Right forelimb (tissue), 1 donor: ENCODE results near the gene ZNF346.
A peak's percentile ranks its signal among the peaks of the same experiment; 100 is the strongest.
"Not testable (repeated sequence)": the region's sequence is repeated elsewhere in the genome, so short reads cannot be mapped to it uniquely, and the experiment has no call there.

Experiments
- DNase-seq: peaks from one replicate; pipeline ENCODE4 v3.0.0-alpha.2; 2018

The ZNF346 gene

GRCh38 chr5:177022386-177023302, at the start of gene ZNF346:
Gene ZNF346 (plus strand): TSS chr5:177022696. CDS start chr5:177022739, 43 bp downstream.
- DNase-seq, result peak; percentile 93

- no peak for DNase-seq
Measured at GRCh38 chr5:176979669-176980068, 42.8 kb upstream of the ZNF346 start.

GRCh38 chr5:176980818-176981217, 41.7 kb upstream of the ZNF346 start:
- DNase-seq, result no peak

- not testable (repeated sequence) for DNase-seq
Measured at GRCh38 chr5:176983112-176983511, 39.4 kb upstream of the ZNF346 start.

- not testable (repeated sequence) for DNase-seq
Measured at GRCh38 chr5:176983593-176983992, 38.9 kb upstream of the ZNF346 start.

- not testable (repeated sequence) for DNase-seq
Measured at GRCh38 chr5:176984176-176984575, 38.3 kb upstream of the ZNF346 start.

GRCh38 chr5:176985516-176985915, 37.0 kb upstream of the ZNF346 start:
- DNase-seq, result no peak

- DNase-seq, result no peak
Measured at GRCh38 chr5:176986280-176986679, 36.2 kb upstream of the ZNF346 start.

- no peak for DNase-seq
Measured at GRCh38 chr5:176987583-176987982, 34.9 kb upstream of the ZNF346 start.

GRCh38 chr5:176993081-176993480, 29.4 kb upstream of the ZNF346 start:
- DNase-seq, result not testable (repeated sequence)

- no peak for DNase-seq
Measured at GRCh38 chr5:176994460-176995121, 27.9 kb upstream of the ZNF346 start.

- no peak for DNase-seq
Measured at GRCh38 chr5:176995122-176995490, 27.4 kb upstream of the ZNF346 start.

GRCh38 chr5:176995896-176996767, 26.4 kb upstream of the ZNF346 start:
- DNase-seq, result no peak

- no peak for DNase-seq
Measured at GRCh38 chr5:176996780-176997179, 25.7 kb upstream of the ZNF346 start.

- no peak for DNase-seq
Measured at GRCh38 chr5:176998828-176999227, 23.7 kb upstream of the ZNF346 start.

GRCh38 chr5:176999526-176999925, 23.0 kb upstream of the ZNF346 start:
- not testable (repeated sequence) for DNase-seq

- DNase-seq, result no peak
Measured at GRCh38 chr5:177003649-177004048, 18.8 kb upstream of the ZNF346 start.

GRCh38 chr5:177004961-177005360, 17.5 kb upstream of the ZNF346 start:
- DNase-seq, result no peak

GRCh38 chr5:177005619-177006264, 16.8 kb upstream of the ZNF346 start:
- peak; percentile 76 for DNase-seq

GRCh38 chr5:177006265-177006972, 16.1 kb upstream of the ZNF346 start, which contains the start of gene UIMC1:
Gene UIMC1 (minus strand): TSS chr5:177006779. CDS start chr5:176982615, 24,164 bp downstream.
- peak; percentile 95 for DNase-seq

- no peak for DNase-seq
Measured at GRCh38 chr5:177008716-177009115, 13.8 kb upstream of the ZNF346 start.

- no peak for DNase-seq
Measured at GRCh38 chr5:177010153-177010552, 12.3 kb upstream of the ZNF346 start.
